GM19463 (cell line): ENCODE results near the gene TAF4.

Source experiments
- ATAC-seq: cut with Tn5 transposase; IDR thresholded peaks from one replicate; pipeline ENCODE4 v1.9.1; 2021; ENCODE audit warnings: mild to moderate bottlenecking, moderate library complexity; ENCODE audit not compliant: unreplicated experiment

The TAF4 gene

GRCh38 chr20:62044631-62045030, 21.1 kb downstream of the TAF4 start:
- no peak for ATAC-seq

GRCh38 chr20:62043131-62043914, 22.4 kb downstream of the TAF4 start:
- ATAC-seq = no peak

GRCh38 chr20:62042025-62042820, 23.5 kb downstream of the TAF4 start:
- ATAC-seq = no peak

GRCh38 chr20:62040933-62041332, 24.7 kb downstream of the TAF4 start:
- no peak for ATAC-seq

GRCh38 chr20:62040381-62040922, 25.2 kb downstream of the TAF4 start:
- ATAC-seq = no peak

GRCh38 chr20:62039738-62040137, 25.9 kb downstream of the TAF4 start:
- peak; percentile 42 for ATAC-seq

GRCh38 chr20:62032609-62033368, 32.9 kb downstream of the TAF4 start:
- ATAC-seq = no peak

- ATAC-seq = no peak
Observed at GRCh38 chr20:62031462-62032092, 34.1 kb downstream of the TAF4 start.

GRCh38 chr20:62030834-62031434, 34.7 kb downstream of the TAF4 start:
- peak; percentile 61 for ATAC-seq

- ATAC-seq = no peak
Observed at GRCh38 chr20:62030357-62030756, 35.3 kb downstream of the TAF4 start.

- no peak for ATAC-seq
Observed at GRCh38 chr20:62029949-62030348, 35.7 kb downstream of the TAF4 start.

- no peak for ATAC-seq
Observed at GRCh38 chr20:62029296-62029695, 36.4 kb downstream of the TAF4 start.

GRCh38 chr20:62028384-62028783, 37.3 kb downstream of the TAF4 start:
- ATAC-seq = no peak

GRCh38 chr20:62027698-62028321, 37.9 kb downstream of the TAF4 start:
- ATAC-seq = no peak

- ATAC-seq = no peak
Observed at GRCh38 chr20:62027116-62027515, 38.6 kb downstream of the TAF4 start.

GRCh38 chr20:62026564-62026856, 39.2 kb downstream of the TAF4 start:
- ATAC-seq = no peak

- ATAC-seq = no peak
Observed at GRCh38 chr20:62025832-62026563, 39.7 kb downstream of the TAF4 start.

GRCh38 chr20:62025394-62025793, 40.3 kb downstream of the TAF4 start:
- no peak for ATAC-seq

GRCh38 chr20:62023935-62024334, 41.7 kb downstream of the TAF4 start:
- ATAC-seq = no peak
